ENCODE data around the gene CDC37L1.

GRCh38 chr9:4700091-4700490, 20.7 kb downstream of the CDC37L1 start:
- TF ChIP-seq ZNF311 (CRISPR knock-in tag; IDR thresholded peaks at IDR 0.05) (no peak), MAFG (tag; conservative IDR thresholded peaks at IDR 0.05) (0 out of 2 replicates have a peak, but pooled peaks have one; percentile 21), ZNF146 (CRISPR knock-in tag; IDR thresholded peaks at IDR 0.05; ENCODE audit: unreplicated experiment) (no peak), NR3C1 (CRISPR knock-in tag; IDR thresholded peaks at IDR 0.05) (no peak), NFIC (IDR thresholded peaks at IDR 0.05) (no peak), CTCF (IDR thresholded peaks at IDR 0.05 in 2 of 3, conservative IDR thresholded peaks at IDR 0.05 in 1 of 3; ENCODE audit: insufficient read depth in 2 of 3, low read depth in 1 of 3, low read length in 3 of 3) (no peak), SMAD4 (CRISPR knock-in tag; conservative IDR thresholded peaks at IDR 0.05) (no peak), EZH2 (IDR thresholded peaks at IDR 0.05; ENCODE audit: borderline replicate concordance, low read depth, low read length) (no peak), IRF1 (CRISPR knock-in tag; IDR thresholded peaks at IDR 0.05; ENCODE audit: borderline replicate concordance) (no peak), FOXK1 (CRISPR knock-in tag; IDR thresholded peaks at IDR 0.05; ENCODE audit: borderline replicate concordance) (no peak), HDGF (IDR thresholded peaks at IDR 0.05) (no peak), SRF (CRISPR knock-in tag; IDR thresholded peaks at IDR 0.05) (no peak), ILF3 (IDR thresholded peaks at IDR 0.05; ENCODE audit: borderline replicate concordance) (no peak)
- TF ChIP-seq, protein P1, sequence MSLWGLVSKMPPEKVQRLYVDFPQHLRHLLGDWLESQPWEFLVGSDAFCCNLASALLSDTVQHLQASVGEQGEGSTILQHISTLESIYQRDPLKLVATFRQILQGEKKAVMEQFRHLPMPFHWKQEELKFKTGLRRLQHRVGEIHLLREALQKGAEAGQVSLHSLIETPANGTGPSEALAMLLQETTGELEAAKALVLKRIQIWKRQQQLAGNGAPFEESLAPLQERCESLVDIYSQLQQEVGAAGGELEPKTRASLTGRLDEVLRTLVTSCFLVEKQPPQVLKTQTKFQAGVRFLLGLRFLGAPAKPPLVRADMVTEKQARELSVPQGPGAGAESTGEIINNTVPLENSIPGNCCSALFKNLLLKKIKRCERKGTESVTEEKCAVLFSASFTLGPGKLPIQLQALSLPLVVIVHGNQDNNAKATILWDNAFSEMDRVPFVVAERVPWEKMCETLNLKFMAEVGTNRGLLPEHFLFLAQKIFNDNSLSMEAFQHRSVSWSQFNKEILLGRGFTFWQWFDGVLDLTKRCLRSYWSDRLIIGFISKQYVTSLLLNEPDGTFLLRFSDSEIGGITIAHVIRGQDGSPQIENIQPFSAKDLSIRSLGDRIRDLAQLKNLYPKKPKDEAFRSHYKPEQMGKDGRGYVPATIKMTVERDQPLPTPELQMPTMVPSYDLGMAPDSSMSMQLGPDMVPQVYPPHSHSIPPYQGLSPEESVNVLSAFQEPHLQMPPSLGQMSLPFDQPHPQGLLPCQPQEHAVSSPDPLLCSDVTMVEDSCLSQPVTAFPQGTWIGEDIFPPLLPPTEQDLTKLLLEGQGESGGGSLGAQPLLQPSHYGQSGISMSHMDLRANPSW (CRISPR knock-in tag; IDR thresholded peaks at IDR 0.05), result no peak
